Peyer's patch (tissue), 4 donors: ENCODE results near the gene CNPY1. TPM values are rescaled to one million over a fixed set of nuclear protein-coding genes. Genes with fewer than 3 reads are reported as not detected.

ENCODE experiments used
- DNase-seq, 3 donors: peaks; one replicate each; pipeline ENCODE4 v3.0.0-alpha.2; 2017 to 2019
- H3K27ac ChIP-seq, 4 donors: fragments of 200-600 bp; sonication (generic); one replicate each; pipeline ENCODE4 v1.5.1; 2016 to 2019
- H3K27me3 ChIP-seq, 2 donors: fragments of 200-600 bp; sonication (generic); one replicate each; pipeline ENCODE4 v1.5.1; 2019
- H3K36me3 ChIP-seq, 3 donors: fragments of 200-600 bp; sonication (generic); one replicate each; pipeline ENCODE4 v1.5.1; 2016 to 2019
- H3K4me1 ChIP-seq, 4 donors: fragments of 200-600 bp; sonication (generic); one replicate each; pipeline ENCODE4 v1.5.1; 2016 to 2019
- H3K4me3 ChIP-seq, 4 donors: fragments of 200-600 bp; sonication (generic); 1 replicate in 3 of 4; 2 replicates in 1 of 4; pipeline ENCODE4 v1.5.1; 2016 to 2019; ENCODE audit warnings: mild to moderate bottlenecking in 1 of 4
- H3K9me3 ChIP-seq, 4 donors: fragments of 200-600 bp; sonication (generic); one replicate each; pipeline ENCODE4 v1.5.1; 2016 to 2019; ENCODE audit warnings: mild to moderate bottlenecking in 1 of 4
- POLR2A ChIP-seq, 2 donors: fragments of 450-650 bp; IDR thresholded peaks; one replicate each; pipeline ENCODE4 v1.5.1; 2017; ENCODE audit warnings: antibody characterized with exemption in 2 of 2, mild to moderate bottlenecking in 2 of 2, moderate library complexity in 2 of 2
- total RNA-seq, 4 donors: library from RNA; depleted of rRNA; stranded (reverse); fragments of >200 nt; gene quantifications; one replicate each; pipeline ENCODE4 v1.1.0, GENCODE V29; 2016
- TF ChIP-seq, protein P1 (sequence below), 6 experiments: fragments of 450-650 bp in 4 of 6; fragments of 200-600 bp in 2 of 6; sonication (generic) in 1 of 6; IDR thresholded peaks; one replicate each; pipeline ENCODE4 v1.5.1; 2017 to 2019; ENCODE audit warnings: antibody characterized with exemption in 6 of 6, mild to moderate bottlenecking in 3 of 6, moderate library complexity in 1 of 6

The CNPY1 gene
- total RNA-seq, 4 donors from 2014 or later = 0.40 TPM; not detected in 3

DNA sequence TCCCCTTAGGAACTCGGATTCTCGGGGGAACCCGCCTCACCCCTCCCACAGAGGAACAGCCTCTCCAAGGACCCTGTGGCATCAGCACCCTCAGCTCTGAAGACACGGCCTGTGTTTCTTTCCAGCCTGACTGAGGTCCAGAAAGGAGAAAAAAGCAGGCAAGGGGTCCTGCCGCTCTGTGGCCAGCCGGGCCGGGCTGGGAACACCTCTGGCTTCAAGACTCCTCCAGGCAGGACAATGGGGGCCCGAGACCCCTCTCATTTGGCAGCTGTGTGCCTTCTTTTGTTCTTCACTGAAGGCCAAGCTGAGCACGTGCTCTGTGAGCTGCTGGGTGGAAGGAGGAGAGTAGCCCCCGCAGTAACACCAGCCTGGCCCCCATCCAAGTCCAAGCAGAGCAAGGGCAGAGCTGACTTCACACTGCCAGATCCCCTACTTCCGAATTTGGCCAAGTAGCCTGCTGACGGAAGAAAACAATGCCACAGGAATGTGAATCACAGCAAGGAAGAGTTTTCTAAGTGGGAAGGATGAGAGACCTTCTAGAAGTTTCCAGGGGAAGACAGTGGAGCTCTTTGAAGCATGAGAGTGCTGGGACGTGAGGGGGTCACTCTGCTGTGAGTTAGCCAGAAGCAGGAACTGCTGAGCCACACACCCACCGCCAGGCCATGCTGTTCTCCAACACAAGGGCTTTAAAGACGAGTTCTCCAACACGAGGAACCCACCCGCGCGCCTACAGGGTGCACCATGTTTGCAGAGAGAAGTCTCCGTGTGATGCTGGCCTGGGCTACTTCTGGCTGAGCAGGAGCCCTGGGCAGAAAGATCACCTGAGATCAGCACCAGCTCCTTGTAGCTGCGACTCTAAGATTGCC lies 3.1 kb downstream of the CNPY1 start:
- Histone ChIP-seq H3K4me3 (no peak overlapping the region), H3K27me3 (no peaks in the 10 kb centered on the region), H3K27ac (no peak overlapping the region), H3K4me1 (no peaks in the 10 kb centered on the region), H3K36me3 (no peaks in the 10 kb centered on the region), H3K9me3 (no peaks in the 10 kb centered on the region)
- no peak for TF ChIP-seq POLR2A (IDR thresholded peaks at IDR 0.05)
- TF ChIP-seq, protein P1, sequence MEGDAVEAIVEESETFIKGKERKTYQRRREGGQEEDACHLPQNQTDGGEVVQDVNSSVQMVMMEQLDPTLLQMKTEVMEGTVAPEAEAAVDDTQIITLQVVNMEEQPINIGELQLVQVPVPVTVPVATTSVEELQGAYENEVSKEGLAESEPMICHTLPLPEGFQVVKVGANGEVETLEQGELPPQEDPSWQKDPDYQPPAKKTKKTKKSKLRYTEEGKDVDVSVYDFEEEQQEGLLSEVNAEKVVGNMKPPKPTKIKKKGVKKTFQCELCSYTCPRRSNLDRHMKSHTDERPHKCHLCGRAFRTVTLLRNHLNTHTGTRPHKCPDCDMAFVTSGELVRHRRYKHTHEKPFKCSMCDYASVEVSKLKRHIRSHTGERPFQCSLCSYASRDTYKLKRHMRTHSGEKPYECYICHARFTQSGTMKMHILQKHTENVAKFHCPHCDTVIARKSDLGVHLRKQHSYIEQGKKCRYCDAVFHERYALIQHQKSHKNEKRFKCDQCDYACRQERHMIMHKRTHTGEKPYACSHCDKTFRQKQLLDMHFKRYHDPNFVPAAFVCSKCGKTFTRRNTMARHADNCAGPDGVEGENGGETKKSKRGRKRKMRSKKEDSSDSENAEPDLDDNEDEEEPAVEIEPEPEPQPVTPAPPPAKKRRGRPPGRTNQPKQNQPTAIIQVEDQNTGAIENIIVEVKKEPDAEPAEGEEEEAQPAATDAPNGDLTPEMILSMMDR (IDR thresholded peaks at IDR 0.05) = no peak
- DNase-seq = no peak

GRCh38 chr7:155541986-155542675 lies 4.2 kb downstream of the CNPY1 start:
- Histone ChIP-seq H3K27me3 (no peaks in the 10 kb centered on the region), H3K36me3 (no peaks in the 10 kb centered on the region), H3K27ac (no peak overlapping the region), H3K9me3 (no peaks in the 10 kb centered on the region), H3K4me3 (no peak overlapping the region), H3K4me1 (no peaks in the 10 kb centered on the region)
- DNase-seq = no peak
- TF ChIP-seq, protein P1 (IDR thresholded peaks at IDR 0.05) = no peak
- TF ChIP-seq POLR2A (IDR thresholded peaks at IDR 0.05) = no peak

DNA sequence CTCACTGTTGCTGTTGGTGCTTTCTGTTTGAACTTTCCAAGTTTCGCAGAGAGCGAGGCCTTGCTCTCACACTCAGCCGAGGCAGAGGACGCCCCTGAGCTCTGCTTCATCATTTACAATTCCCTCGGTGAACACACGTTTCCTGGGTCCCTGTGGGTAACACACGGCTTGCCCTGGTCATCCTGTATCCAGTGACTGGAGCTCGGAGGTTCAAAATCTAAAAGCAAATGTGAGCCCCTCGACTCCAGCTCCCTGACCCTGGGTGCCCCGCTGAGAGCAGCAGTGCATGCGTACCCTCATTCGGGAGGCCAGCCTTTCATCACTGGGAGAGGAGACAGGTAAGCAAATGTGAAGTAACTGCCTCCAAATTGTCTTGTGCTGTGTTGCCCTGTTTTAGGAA lies 5.8 kb downstream of the CNPY1 start:
- H3K27me3 ChIP-seq = no peaks in the 10 kb centered on the region

DNA sequence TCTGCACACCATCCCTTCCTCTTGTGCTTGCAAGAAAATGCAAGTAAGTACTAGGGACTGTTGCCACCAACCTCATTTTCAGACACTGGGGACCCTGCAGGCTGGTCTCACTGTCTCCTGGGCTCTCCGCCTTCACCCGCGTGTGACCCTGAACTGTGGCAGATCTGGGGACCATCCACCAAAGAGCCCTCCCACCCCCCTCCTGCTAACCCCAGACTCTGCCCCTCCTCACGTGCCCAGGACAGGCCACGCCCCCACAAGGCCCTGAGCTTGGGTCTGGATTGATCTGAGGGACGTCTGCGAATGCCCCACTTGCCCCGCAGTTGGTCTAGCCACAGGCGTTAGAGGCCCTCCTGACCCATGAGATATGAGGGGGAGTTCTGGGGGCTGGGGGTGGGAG lies 8.1 kb downstream of the CNPY1 start:
- Histone ChIP-seq H3K27ac (no peak overlapping the region), H3K36me3 (no peaks in the 10 kb centered on the region), H3K9me3 (no peaks in the 10 kb centered on the region), H3K27me3 (peaks cover 0 to 4% of the 10 kb centered on the region in 2 donors), H3K4me1 (peaks cover 0 to 8% (median 5%) of the 10 kb centered on the region in 4 donors), H3K4me3 (no peak overlapping the region)
- DNase-seq = no peak
- TF ChIP-seq, protein P1 (IDR thresholded peaks at IDR 0.05) = no peak
- TF ChIP-seq POLR2A (IDR thresholded peaks at IDR 0.05) = no peak

More for the DNA sequence above, 5.8 kb downstream of the CNPY1 start:
- no peaks in the 10 kb centered on the region for H3K4me1 ChIP-seq
- H3K9me3 ChIP-seq = no peaks in the 10 kb centered on the region
- no peak overlapping the region for H3K27ac ChIP-seq
- no peak for DNase-seq
- no peaks in the 10 kb centered on the region for H3K36me3 ChIP-seq
- no peak for TF ChIP-seq POLR2A (IDR thresholded peaks at IDR 0.05)
- TF ChIP-seq, protein P1 (IDR thresholded peaks at IDR 0.05) = no peak
- H3K4me3 ChIP-seq = no peak overlapping the region

- DNase-seq = no peak
- H3K4me1 ChIP-seq = peaks cover 0 to 14% (median 8%) of the 10 kb centered on the region in 4 donors
- H3K27ac ChIP-seq = no peak overlapping the region
- peaks cover 0 to 13% of the 10 kb centered on the region in 2 donors for H3K27me3 ChIP-seq
- H3K4me3 ChIP-seq = no peak overlapping the region
- H3K9me3 ChIP-seq = no peaks in the 10 kb centered on the region
- H3K36me3 ChIP-seq = no peaks in the 10 kb centered on the region
- TF ChIP-seq POLR2A (IDR thresholded peaks at IDR 0.05) = no peak
Observed at GRCh38 chr7:155536451-155536850, 9.9 kb downstream of the CNPY1 start.

DNA sequence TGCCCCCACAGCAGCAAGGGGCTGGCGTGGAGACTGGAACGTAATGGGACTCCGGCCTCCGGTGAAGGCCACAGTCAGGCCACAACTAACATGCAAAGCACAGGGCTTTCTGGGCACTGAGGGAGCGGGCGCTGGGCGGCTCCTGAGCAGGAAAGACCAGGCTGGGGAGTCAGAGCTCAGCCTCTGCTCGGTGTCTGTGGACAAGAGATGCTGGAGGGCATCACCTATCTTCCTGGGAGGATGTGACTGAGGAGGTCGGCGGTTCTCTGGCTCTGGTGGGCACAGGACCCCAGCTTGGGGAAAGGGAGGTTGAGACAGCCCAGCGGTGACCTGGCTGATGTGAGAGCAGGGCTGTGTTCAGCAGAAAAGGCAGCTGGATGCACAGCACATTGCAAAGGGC lies 11.7 kb downstream of the CNPY1 start:
- Histone ChIP-seq H3K4me1 (peaks cover 0 to 14% (median 8%) of the 10 kb centered on the region in 4 donors), H3K27ac (no peak overlapping the region), H3K9me3 (no peaks in the 10 kb centered on the region), H3K27me3 (peaks cover 0 to 17% of the 10 kb centered on the region in 2 donors), H3K36me3 (no peaks in the 10 kb centered on the region), H3K4me3 (no peak overlapping the region)
- DNase-seq = no peak
- TF ChIP-seq, protein P1 (IDR thresholded peaks at IDR 0.05) = no peak
- TF ChIP-seq POLR2A (IDR thresholded peaks at IDR 0.05) = no peak
